ENCODE measurements around the gene FUT6. TPM values are rescaled to one million over a fixed set of nuclear protein-coding genes. Genes with fewer than 3 reads are reported as not detected.

FUT6 gene
- total RNA-seq, 1 donor, result 2.4 TPM

DNA sequence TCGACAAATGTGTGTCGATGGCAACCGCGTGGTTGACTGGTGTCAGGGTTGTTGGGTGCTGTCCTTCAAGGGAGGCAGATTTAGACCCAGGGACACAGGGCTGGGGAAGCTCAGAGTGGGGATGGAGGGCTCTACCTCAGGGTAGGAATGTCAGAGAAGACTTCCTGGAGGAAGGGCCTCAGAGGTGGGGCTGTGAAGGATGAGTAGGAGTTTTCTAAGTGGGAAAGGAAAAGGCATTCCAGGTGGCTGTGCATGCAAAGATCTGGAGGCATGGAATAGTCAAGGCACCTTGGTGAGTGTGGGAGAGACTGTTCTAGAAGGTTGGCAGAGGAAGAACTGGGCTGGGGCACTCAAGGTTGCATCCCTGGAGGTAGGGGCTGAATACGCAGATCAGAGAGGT is 32.6 kb downstream of the FUT6 start:
- DNase-seq (ENCODE audit: low read depth in 2 of 3, low spot score in 2 of 3), result no peak

DNA sequence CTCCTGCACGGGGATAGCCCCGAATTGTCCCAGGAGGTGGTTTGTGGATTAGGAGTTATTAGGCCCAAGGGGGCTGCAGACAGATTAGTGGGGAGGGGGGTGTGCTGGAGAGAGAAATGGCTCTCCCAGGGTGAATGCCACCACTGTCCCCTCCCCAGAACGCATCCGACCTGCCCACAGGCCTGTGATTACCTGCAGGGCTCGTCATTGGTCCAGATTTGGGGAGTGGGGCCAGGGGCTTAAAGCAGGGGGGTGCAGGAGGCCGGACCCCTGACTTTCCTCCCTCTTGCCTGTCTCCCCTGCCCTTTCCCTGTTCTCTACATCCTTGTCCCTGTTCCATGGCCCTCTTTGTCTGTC is 33.4 kb downstream of the FUT6 start:
- no peak for DNase-seq (ENCODE audit: low read depth in 2 of 3, low spot score in 2 of 3)

DNA sequence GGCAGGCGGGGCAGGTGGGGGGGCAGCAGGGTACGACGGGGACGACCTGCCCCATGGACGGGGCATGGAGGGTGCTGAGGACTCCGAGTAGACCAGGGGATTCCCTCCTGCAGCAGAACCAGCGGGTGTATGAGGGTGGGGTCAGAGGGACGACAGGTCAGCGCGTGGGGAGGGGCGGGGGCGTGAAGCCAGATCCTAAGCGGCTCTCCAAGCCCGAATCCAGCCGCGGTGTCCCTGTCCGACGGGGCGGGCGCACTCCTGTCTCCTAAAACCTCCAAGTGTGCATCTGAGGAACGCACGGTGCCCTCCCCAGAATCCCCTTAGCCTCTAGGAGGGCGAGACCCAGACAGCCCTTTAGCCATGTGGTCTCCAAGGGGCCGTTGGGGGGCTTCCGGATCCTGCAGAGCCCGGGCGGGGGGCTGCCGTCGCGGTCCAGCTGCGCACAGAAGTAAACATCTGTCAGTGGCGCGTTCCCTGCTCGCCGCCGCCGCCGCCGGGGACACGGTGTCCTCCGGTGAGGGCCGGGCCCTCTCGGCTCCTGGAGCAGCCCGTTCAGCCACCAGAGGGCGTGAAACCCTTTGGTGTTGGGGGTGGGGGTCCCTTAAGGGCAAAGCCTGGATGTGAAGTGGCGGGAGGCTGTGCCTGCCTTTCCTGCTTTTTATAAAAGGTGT is 33.9 kb downstream of the FUT6 start:
- peak in 2 of 3 donors; percentile 75 to 85 for DNase-seq (ENCODE audit: low read depth in 2 of 3, low spot score in 2 of 3)

DNA sequence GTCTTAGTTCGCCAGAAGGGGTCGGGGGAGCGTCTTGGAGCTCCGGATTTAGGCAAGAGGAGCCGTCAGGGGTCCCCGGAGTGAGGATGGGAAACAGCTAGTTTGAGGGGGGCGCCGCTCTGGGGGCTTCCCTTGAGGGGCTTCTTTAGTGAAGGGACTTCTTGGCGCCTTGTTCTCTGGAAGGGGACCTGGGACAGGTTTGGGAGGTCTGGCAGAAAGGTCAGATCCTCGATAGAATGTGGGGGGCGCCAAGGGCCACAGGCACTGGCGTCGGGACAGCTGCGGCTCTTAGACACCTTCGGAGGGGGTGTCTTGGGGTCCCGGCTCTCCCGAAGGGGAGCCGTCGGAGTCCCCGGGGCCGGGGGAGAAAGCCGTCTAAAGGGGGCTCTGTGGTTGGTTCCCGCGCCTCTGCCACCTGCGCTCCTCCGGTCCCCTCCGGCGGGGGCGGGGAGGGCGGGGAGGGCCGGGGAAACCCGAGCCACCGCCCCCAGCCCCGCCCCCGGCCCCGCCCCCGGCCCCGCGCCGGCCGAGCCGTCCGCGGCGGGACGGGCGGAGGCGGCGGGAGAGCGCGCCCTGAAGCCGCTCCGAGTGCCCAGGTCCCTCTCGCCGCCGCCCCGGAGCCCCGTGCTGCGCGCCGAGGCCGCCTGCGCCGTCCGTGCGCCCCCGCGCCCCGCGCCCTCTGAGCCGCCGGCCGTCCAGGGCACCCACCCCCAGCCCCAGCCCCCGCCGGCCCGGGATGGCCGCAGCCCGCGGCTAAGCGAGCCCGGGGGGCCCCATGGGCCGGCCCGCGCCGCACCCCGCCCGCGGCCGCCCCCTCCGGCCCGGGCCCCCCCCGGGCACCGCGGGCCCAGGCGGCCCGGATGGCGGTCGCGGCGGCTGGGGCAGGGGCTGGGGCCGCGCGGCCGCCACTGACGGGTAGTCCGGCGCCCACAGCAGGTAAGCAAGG is 34.7 kb downstream of the FUT6 start, which contains the start of gene NRTN:
Gene NRTN, plus strand, starts transcription at position 552 of the 946 bp plus-strand sequence. CDS start 19,099 bp downstream, outside the sequence.
- peak in 1 of 3 donors; percentile 40 for DNase-seq (ENCODE audit: low read depth in 2 of 3, low spot score in 2 of 3)

DNA sequence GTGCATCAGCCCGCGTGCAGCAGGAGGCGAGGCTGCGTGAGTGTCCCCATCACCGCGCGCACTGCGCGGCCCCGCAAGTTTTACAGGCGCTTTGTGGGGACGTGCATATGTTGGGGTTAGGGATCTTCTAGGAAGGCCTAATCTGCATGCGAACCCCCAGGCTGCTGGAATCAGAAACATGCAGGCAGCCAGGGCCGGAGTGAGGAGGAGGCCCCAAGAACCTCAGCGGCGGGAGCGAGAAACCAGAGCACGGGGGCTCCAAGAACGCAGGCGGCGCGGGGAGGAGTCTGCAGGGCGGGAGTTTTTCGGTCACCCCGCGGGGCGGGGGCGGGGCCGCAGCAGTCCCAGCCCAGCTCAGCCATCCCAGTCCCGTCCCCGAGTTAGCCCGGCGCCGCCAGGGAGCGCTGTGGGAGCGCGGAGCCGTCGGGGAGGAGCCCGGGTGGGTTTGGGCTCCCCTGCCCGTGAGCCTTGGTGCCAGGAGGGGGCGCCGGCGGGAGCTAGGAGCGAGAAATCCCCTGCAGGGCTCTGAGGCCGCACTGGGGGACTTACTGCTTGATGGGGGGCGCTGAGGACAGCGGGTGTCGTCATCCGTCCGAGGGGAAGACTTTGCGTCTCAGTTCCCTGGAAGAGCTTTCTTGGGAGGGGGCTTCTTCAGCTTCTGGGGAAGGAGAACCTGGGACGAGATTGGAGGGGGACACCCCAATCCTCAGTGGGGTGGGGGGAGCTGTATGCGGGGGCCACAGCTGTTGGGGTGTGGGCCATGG is 35.6 kb downstream of the FUT6 start:
- DNase-seq (ENCODE audit: low read depth in 2 of 3, low spot score in 2 of 3), result peak; percentile 88 to 95 (median 95)

DNA sequence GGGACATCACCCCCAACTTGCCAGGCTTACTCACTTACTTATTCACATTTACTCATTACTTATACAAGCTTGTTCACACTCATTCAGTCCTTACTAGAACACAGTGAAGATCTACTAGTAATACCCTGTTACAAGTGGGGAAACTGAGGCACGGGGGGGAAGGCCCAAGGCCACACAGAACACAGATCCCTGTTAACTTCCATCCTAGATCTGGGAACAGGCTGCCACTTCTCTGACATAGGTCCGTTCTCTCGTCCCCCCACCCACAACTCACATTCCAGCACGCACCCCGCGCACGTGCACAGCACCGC is 36.1 kb downstream of the FUT6 start:
- DNase-seq (ENCODE audit: low read depth in 2 of 3, low spot score in 2 of 3), result no peak

DNA sequence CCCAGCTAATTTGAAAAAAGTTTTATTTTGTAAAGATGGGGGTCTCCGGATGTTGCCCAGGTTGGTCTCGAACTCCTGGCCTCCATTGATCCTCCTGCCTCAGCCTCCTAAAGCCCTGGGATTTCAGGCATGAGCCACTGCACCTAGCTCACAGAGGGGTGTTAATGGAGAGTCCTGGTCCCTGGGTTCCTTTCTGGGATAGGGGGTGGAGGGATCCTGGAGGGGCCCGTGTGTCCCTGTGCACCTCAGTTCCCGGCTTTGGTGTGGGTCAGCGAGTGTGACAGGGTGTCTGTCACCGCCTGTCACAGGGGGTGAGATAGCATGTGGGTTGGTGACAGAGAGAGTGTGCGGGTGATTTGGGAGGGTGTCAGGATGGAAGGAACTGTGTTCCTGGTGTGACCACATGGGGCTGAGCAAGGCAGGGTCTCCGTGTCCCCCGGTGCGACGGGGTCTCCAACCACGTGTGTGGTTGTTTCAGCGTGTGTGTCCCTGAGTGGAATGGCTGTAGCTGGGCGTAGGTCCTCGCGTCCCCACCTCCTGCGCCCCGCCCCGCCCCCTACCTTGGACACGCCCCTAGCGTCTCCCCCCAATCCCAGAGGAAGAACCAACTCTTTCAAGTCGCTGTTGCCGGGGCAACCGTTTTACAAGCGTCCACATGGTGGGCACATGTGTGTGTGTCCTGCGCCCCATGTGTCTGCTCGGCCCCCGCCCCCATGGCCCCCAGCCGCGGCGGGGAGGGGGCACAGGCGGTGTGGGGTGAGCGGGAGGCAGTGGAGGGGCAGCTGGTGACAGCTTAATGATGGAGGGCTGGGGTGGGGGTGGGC is 37.5 kb downstream of the FUT6 start:
- peak in 1 of 3 donors; percentile 41 for DNase-seq (ENCODE audit: low read depth in 2 of 3, low spot score in 2 of 3)

DNA sequence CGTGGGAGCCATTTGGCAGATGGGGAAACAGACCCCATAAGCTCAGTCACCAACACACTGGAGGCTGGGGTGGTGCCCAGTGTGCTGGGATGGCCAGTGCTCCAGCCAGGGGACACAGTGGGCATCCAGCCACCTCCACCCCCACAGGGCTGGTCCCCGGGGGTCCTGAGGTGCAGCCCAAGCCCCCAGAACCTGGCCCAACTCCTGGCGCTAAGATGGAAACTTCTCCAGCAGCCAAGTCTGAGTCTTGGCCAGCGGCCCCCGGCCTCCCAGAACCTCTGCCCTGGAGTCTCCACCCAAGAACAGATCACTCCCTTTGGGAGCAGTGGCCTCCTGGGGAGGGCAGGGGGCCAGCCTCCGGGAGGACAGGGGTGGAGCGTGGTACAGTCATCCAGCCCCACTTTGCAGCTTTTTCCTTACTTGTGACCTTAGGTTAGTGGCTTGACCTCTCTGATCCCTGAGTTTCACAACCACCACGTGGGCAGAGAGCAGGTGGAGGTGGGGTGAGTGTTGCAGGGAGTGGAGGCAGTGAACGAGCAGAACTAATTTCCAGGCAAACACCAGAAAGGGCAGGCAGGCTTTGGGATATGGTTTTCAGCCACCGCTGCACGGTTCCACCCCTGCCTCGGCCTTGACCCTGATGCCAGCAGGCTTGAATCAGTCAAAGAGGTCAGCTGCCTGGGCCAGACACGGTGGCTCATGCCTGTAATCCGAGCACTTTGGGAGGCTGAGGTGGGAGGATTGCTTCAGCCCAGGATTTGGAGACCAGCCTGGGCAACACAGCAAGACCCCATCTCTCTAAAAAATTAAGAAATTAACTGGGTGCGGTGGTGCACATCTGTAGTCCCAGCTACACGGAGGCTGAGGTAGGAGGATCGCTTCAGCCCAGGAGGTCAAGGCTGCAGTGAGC is 38.9 kb downstream of the FUT6 start:
- no peak for DNase-seq (ENCODE audit: low read depth in 2 of 3, low spot score in 2 of 3)

DNA sequence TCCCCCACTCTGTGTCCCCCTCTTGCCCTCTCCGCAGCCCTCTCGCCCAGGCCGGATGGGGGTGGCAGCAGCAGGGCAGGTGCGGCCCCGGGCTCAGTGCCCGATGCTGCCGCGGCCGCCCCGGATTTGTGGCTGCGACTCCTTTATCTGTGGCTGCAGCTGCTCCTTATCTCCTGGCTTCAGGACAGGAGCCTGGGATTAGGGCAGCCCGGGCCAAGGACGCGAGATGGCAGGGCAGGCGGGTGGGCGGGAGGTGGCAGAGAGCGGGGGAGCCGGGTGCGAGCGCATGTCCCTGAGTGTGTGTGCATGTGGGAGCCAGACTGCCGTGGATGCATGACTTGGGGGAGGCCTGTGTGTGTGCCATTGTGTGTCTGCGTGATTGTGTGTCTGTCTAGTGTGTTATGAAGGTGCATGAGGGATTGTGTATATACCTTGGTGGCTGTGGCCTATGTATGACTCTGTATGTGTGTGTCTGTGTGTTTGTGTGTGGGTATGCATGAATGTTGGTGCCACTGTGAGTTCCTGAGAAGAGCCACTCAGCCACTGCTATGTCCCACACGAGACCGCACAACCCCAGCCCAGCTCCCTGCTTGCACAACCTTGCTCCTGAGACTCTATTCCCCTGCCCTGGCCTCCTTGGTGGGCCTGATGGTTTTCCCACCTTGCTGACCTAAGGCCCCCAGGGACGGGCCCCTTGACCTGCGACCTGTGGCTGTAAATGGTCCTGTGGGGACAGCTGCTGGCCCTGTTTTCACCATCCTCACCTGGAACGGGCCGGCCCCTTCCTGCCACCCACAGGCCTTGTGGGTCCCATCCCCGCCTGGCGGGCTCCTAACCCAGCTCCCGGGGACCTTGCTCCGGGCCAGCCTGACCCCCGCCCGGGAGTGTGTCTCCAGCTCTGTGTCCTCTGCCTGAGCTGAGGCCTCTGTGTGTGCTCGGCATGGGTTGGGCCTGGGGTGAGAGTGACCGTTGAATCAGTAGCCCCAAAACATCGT is 40.0 kb downstream of the FUT6 start:
- DNase-seq (ENCODE audit: low read depth in 2 of 3, low spot score in 2 of 3), result peak in 2 of 3 donors; percentile 84 to 93

DNA sequence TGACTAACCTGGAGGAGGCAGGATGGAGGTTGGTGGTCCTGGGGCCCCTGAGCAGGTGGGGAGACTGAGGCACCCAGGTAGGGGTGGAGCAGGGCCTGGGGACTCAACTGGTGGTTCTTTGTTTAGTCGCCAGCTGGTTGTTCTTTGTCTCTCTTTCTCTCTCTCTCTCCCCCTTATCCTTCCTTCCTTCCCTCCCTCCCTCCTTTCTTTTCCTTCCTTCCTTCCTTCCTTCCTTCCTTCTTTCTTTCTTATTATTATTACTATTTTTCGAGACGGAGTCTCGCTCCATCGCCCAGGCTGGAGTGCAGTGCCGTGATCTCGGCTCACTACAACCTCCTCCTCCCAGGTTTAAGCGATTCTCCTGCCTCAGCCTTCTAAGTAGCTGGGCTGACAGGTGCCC is 41.3 kb downstream of the FUT6 start:
- no peak for DNase-seq (ENCODE audit: low read depth in 2 of 3, low spot score in 2 of 3)

DNA sequence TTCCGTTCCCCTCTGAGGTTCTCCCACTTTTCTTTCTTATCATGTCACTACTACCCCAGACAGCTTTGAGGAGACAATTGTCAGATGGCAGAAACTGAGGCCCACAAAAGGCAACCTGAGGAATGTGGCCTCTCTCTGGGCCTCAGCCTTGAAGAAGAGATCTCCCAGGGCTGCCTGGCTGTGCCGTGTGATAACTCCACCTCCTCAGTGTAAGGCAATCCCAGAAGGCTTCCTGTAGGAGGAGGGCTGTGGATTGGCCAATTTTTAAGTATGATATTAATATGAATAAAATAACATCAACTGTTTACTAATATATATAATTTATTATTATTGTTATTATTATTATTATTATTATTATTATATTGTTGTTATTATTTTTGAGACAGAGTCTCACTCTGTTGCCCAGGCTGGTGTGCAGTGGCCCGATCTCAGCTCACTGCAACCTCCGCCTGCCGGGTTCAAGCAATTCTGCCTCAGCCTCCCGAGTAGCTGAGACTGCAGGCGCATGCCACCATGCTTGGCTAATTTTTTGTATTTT is 44.1 kb downstream of the FUT6 start:
- no peak for DNase-seq (ENCODE audit: low read depth in 2 of 3, low spot score in 2 of 3)

DNA sequence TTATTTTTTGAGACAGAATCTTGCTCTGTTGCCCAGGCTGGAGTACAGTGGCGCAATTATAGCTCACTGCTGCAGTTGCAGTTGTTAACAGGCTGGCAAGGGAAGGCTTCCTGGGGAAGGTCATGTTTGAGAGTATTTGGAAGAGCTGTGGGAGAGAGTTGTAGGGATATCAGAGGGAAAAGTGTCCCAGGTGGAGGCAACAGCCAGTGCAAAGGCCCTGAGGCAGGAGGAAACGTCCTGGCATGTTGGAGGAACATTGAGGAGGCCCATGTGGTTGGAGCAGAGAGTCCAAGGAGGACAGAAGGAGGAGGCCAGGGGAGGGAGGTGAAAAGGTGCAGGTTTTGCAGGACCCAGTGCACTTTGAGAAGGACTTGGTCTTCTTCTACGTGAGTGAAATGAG is 46.3 kb downstream of the FUT6 start:
- DNase-seq (ENCODE audit: low read depth in 2 of 3, low spot score in 2 of 3), result no peak

DNA sequence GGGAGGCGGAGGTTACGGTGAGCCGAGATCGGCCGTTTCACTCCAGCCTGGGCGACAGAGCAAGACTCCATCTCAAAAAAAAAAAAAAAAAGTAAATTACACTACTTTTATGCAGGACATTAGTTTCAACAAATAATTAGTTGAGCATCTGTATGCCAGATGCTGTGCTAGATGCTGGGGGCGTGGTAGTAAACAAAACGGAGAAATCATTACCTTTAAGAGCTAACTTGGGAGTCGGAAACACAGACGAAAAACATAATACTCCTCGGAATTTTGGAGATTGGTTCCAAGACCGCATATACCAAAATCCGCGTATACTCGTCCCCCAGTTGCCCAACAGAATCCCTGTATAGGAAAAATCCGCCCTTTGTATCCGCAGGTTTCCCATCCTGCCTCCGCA is 47.3 kb downstream of the FUT6 start:
- DNase-seq (ENCODE audit: low read depth in 2 of 3, low spot score in 2 of 3), result no peak

DNA sequence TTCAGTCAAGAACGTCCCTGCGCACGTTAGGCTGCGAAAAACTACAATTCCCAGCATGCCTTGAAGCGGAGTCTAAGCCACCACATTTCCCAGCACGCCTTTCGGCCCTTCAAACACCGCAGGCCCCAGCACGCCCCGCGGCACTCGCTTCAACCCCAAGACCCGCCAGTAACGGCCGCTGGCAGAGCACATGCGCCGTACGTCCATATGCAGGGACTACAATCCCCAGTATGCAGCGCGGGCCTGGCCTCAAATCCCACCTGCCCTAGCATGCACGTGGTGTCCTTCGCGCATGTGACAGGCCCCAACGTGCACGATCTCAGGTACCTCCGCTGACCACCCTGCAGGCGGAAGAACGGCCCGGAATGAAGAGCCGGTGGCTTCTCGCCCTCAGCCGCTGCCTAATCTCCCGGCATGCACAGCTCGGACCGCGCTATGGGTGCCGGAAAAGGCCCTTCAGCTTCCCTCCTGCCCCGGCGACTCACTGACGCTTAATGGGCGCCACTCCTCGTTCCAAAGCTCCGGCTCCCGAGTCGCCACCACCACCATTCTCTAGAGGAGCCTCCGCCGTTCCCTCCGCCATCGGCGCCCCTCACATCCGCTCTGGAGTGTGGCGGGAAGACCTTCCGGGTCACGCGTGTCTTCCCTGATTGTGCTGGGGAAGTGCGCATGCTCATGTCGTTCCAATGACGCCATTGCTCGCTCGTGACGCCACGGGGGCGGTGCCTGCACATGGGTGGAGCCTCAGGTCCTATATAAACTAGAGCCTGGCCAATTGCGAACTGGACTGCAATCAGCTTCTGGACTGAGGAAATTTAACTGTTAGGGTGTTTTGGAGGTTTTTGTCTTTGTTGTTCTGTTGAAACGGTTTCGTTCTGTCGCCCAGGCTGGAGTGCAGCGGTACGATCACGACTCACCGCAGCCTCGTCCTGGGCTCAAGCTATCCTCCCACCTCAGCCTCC is 48.7 kb downstream of the FUT6 start, which contains the start of gene DUS3L:
Gene DUS3L, minus strand, starts transcription at position 605 of the 962 bp plus-strand sequence. Its CDS starts 22 bp downstream, at position 583.
- DNase-seq (ENCODE audit: low read depth in 2 of 3, low spot score in 2 of 3), result peak; percentile 91 to 99 (median 97)

DNA sequence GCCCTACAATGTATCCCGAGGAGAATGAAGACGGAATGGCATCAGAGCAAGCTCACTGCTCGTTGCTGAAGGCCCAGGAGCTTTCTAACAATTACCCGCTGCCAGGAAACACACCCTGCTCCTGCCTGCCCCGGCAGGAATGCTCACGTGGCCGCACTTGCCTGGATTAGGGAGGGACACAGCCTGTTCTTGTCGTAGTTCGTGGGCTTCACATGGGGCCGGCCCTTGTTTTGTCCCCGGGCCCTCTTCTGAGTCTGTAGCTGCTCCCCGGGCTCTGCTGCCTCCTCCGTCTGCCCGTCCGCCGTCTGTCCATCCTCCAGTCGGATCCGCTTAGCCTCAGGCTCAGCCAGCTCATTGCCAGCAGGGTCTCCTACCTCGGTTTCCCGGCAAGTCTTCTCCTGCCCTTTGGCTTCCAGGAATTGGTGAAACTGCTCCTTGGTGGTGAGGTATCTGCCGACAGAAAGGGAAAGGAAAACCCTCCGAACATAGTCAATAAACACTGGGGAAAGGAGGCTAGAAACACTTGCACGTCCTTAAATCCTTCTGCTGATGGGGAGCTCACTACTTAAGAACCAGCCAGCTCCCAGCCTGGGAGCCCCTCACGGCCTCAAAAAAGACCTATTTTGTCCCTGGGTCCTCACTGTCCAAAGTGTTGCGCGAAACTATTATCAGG is 49.5 kb downstream of the FUT6 start:
- no peak for DNase-seq (ENCODE audit: low read depth in 2 of 3, low spot score in 2 of 3)

DNA sequence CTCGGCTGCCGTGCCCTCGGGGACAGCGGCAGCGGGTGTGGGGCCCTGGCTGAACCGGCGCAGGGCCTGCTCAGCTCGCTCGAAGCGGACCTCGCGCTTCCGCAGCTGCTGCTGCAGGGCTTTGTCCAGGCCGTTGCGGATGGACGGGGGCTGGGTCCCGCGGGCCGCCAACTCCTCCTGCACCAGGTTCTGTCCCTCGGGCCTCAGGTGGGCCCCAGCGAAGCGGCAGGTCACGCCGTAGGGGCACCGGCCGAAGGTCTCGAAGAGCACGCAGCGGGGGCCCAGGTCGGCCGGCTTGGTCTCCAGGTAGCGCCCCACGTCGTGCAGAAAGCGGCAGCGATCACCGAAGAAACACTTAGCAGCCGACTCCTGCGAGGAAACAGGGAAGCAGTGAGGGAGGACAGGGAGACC is 50.1 kb downstream of the FUT6 start:
- DNase-seq (ENCODE audit: low read depth in 2 of 3, low spot score in 2 of 3), result no peak

Measured in hematopoietic multipotent progenitor cell (in vitro differentiated cells).